ES-I3 (cell line): ENCODE measurements around the gene ZACN.
"Not testable (repeated sequence)": the region's sequence is repeated elsewhere in the genome, so short reads cannot be mapped to it uniquely, and the experiment has no call there.

Source experiments
- H3K36me3 ChIP-seq: 2 replicates; pipeline ENCODE4 v1.6.1; 2013; ENCODE audit warnings: mild to moderate bottlenecking, low read length, control low read depth, moderate library complexity; ENCODE audit not compliant: insufficient read depth
- H3K4me1 ChIP-seq: 2 replicates; pipeline ENCODE4 v1.6.1; 2013; ENCODE audit warnings: mild to moderate bottlenecking, control low read depth, low read length; ENCODE audit not compliant: insufficient read depth
- H3K9ac ChIP-seq: 2 replicates; pipeline ENCODE4 v1.6.1; 2013; ENCODE audit warnings: low read depth, mild to moderate bottlenecking, low read length, moderate library complexity
- H3K9me3 ChIP-seq: 2 replicates; pipeline ENCODE4 v1.6.1; 2013; ENCODE audit warnings: mild to moderate bottlenecking, low read length, moderate library complexity; ENCODE audit not compliant: control insufficient read depth, insufficient read depth

Gene ZACN

DNA sequence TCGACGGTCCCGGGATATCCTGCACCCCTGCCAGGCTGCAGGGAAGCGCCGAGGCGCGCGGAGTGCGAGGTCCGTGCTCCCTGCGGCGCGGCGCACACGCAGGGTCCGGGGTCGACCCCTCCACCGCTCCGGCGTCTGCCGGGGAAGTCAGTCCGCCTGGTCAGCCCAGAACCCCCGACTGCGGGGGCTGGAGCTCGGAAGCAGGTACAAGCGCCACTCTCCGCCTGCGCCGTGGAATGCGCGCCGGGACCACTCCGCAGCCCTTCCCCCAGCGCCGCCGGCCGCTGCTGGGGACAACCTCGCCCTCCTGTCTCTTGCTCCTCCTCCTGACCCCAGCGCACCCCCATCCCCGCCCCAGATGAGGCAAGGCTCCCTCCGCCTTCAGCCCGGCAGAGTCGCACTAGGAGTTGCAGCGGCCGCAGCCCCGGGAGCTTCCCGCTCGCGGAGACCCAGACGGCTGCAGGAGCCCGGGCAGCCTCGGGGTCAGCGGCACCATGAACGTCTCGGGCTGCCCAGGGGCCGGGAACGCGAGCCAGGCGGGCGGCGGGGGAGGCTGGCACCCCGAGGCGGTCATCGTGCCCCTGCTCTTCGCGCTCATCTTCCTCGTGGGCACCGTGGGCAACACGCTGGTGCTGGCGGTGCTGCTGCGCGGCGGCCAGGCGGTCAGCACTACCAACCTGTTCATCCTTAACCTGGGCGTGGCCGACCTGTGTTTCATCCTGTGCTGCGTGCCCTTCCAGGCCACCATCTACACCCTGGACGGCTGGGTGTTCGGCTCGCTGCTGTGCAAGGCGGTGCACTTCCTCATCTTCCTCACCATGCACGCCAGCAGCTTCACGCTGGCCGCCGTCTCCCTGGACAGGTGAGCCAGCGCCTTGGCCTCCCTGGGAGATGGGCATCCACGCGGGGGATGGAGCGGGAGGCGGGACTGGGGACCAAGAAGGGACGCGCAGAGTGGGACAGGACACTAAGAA lies 4.3 kb upstream of the ZACN start, which contains the start of gene GALR2:
Gene GALR2, plus strand, starts transcription at position 392 of the 974 bp plus-strand sequence. Its CDS starts 103 bp downstream, at position 495.
- peak within 1 kb of the TSS; percentile 30; the same call in 1 of the 2 replicates for H3K9ac ChIP-seq
- H3K4me1 ChIP-seq = peaks cover 10% of the 10 kb centered on the region
- no peaks in the 10 kb centered on the region for H3K36me3 ChIP-seq
- no peaks in the 10 kb centered on the region for H3K9me3 ChIP-seq

GRCh38 chr17:76075364-76076145 lies 3.4 kb upstream of the ZACN start:
- no peaks in the 10 kb centered on the region for H3K9me3 ChIP-seq
- H3K9ac ChIP-seq = peak overlapping the region; percentile 30; the same call in 1 of the 2 replicates
- no peaks in the 10 kb centered on the region for H3K36me3 ChIP-seq
- H3K4me1 ChIP-seq = peaks cover 14% of the 10 kb centered on the region

- Histone ChIP-seq H3K9me3 (no peaks in the 10 kb centered on the region), H3K36me3 (no peaks in the 10 kb centered on the region), H3K4me1 (peaks cover 16% of the 10 kb centered on the region; the same call in 1 of the 2 replicates), H3K9ac (peak overlapping the region; percentile 30; the same call in 1 of the 2 replicates)
Measured at GRCh38 chr17:76076146-76076764, 2.7 kb upstream of the ZACN start.

- H3K9me3 ChIP-seq = no peaks in the 10 kb centered on the region
- no peaks in the 10 kb centered on the region for H3K36me3 ChIP-seq
- peak overlapping the region; percentile 13; the same call in 1 of the 2 replicates for H3K9ac ChIP-seq
- peaks cover 16% of the 10 kb centered on the region; the same call in 1 of the 2 replicates for H3K4me1 ChIP-seq
Measured at GRCh38 chr17:76076765-76077583, 2.0 kb upstream of the ZACN start.

GRCh38 chr17:76077584-76078110 lies 1.3 kb upstream of the ZACN start:
- H3K36me3 ChIP-seq = 0 out of 2 replicates have a peak, but pooled peaks cover 3% of the 10 kb centered on the region
- H3K9me3 ChIP-seq = no peaks in the 10 kb centered on the region
- H3K9ac ChIP-seq = no peak overlapping the region
- peaks cover 16% of the 10 kb centered on the region; the same call in 1 of the 2 replicates for H3K4me1 ChIP-seq

GRCh38 chr17:76078370-76078769 lies 612 bp upstream of the ZACN start:
- H3K9me3 ChIP-seq, H3K9ac ChIP-seq, H3K36me3 ChIP-seq: not testable (repeated sequence)
- H3K4me1 ChIP-seq = peaks cover 16% of the 10 kb centered on the region; the same call in 1 of the 2 replicates

DNA sequence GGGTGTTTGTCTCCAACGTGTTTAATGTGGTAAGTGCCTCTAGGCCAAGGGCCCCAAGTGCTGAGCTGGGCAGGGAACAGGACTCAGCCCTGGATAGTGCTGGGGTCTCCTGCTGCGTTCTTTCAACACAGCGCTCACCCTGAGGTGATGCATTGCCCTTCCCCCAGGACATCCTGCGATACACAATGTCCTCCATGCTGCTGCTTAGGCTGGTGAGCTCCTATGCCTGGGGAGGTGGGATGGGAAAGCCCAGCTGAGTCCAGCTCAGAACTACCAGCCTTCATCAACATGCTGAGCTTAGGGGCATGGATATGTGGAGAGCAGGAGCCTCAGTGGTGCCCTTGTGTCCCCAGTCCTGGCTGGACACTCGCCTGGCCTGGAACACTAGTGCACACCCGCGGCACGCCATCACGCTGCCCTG lies 563 bp downstream of the ZACN start:
- no peaks in the 10 kb centered on the region for H3K9me3 ChIP-seq
- 0 out of 2 replicates have a peak overlapping the region, but pooled peaks have one; percentile 4 for H3K9ac ChIP-seq
- H3K4me1 ChIP-seq = peaks cover 16% of the 10 kb centered on the region; the same call in 1 of the 2 replicates
- H3K36me3 ChIP-seq = peaks cover 9% of the 10 kb centered on the region; the same call in 1 of the 2 replicates

DNA sequence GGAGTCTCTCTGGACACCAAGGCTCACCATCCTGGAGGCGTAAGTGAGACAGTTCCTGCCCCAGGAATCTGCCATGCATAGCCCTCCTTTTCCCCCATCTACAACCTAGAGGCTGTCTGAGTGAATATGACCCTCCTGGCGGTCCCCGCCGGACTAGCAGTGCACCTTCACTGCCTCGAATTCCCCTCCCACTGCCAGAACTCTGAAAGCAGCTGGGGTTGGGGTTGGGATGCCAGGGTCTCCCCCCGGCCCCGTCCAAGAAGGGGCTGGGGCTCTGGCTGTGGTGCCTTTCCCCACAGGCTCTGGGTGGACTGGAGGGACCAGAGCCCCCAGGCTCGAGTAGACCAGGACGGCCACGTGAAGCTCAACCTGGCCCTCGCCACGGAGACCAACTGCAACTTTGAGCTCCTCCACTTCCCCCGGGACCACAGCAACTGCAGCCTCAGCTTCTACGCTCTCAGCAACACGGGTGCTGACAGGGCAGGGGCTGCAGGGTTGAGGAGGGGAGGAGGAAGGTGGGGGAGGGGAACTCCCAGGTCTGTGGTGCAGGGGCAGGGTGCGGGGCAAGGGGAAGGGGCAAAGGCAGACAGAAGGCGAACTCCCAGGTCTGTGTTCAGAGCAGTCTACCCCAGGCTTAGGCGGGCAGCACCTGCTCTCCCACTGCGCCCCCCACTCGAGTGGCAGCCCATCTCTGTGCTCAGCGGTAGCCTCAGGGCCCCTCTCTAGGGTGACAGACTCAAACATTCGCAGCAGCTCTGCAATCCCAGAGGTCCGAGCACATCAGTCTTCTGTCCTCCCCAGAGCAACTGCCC lies 1.2 kb downstream of the ZACN start:
- Histone ChIP-seq H3K9ac (0 out of 2 replicates have a peak overlapping the region, but pooled peaks have one; percentile 4), H3K4me1 (peaks cover 16% of the 10 kb centered on the region; the same call in 1 of the 2 replicates), H3K9me3 (no peaks in the 10 kb centered on the region), H3K36me3 (peaks cover 15% of the 10 kb centered on the region; the same call in 1 of the 2 replicates)

- peaks cover 20% of the 10 kb centered on the region for H3K36me3 ChIP-seq
- H3K9me3 ChIP-seq = no peaks in the 10 kb centered on the region
- H3K4me1 ChIP-seq = peaks cover 16% of the 10 kb centered on the region; the same call in 1 of the 2 replicates
- H3K9ac ChIP-seq = no peak overlapping the region
Measured at GRCh38 chr17:76080768-76081287, 1.8 kb downstream of the ZACN start.

- peaks cover 23% of the 10 kb centered on the region for H3K36me3 ChIP-seq
Measured at GRCh38 chr17:76081295-76082210, 2.6 kb downstream of the ZACN start.

More at GRCh38 chr17:76081295-76082210, 2.6 kb downstream of the ZACN start:
- Histone ChIP-seq H3K4me1 (peaks cover 16% of the 10 kb centered on the region; the same call in 1 of the 2 replicates), H3K9me3 (no peaks in the 10 kb centered on the region), H3K9ac (no peak overlapping the region)
